SK-N-SH (cell line): ENCODE measurements around the gene GPRC5B.

Experiments used
- CHD2 ChIP-seq: fragments of 150-350 bp; IDR thresholded peaks from 2 replicates; pipeline ENCODE4 v1.6.1; 2018; ENCODE audit warnings: low read length; ENCODE audit not compliant: partially characterized antibody
- ELF1 ChIP-seq: IDR thresholded peaks from 2 replicates; pipeline ENCODE4 v1.4.0; 2012
- EP300 ChIP-seq, 2 experiments: IDR thresholded peaks; 2 replicates each; pipeline versions ENCODE4 v1.4.0 to v1.6.1; 2012; ENCODE audit warnings: borderline replicate concordance in 1 of 2, low read depth in 1 of 2, low read length in 1 of 2
- FOXM1 ChIP-seq: IDR thresholded peaks from 2 replicates; pipeline ENCODE4 v1.4.0; 2012; ENCODE audit warnings: low read depth, mild to moderate bottlenecking
- GATA2 ChIP-seq: sonication (generic); formaldehyde crosslinking; IDR thresholded peaks from 2 replicates; pipeline ENCODE4 v1.5.0; 2020; ENCODE audit warnings: mild to moderate bottlenecking, missing genetic modification reagents
- JUND ChIP-seq: IDR thresholded peaks from 2 replicates; pipeline ENCODE4 v1.4.0; 2012
- MXI1 ChIP-seq: IDR thresholded peaks from 2 replicates; pipeline ENCODE4 v1.6.1; 2012; ENCODE audit warnings: mild to moderate bottlenecking, low read depth, low read length, improper control_type of control experiment
- NFIC ChIP-seq: IDR thresholded peaks from 2 replicates; pipeline ENCODE4 v1.4.0; 2012; ENCODE audit warnings: borderline replicate concordance
- RFX5 ChIP-seq: IDR thresholded peaks from 2 replicates; pipeline ENCODE4 v1.6.1; 2012; ENCODE audit warnings: mild to moderate bottlenecking, improper control_type of control experiment, low read length
- SIN3A ChIP-seq: IDR thresholded peaks from 2 replicates; pipeline ENCODE4 v1.6.1; 2012; ENCODE audit warnings: low read depth, mild to moderate bottlenecking, low read length, moderate library complexity, borderline replicate concordance
- TEAD4 ChIP-seq: IDR thresholded peaks from 2 replicates; pipeline ENCODE4 v1.4.0; 2012; ENCODE audit warnings: mild to moderate bottlenecking, borderline replicate concordance; ENCODE audit not compliant: insufficient read depth
- TF ChIP-seq, protein P1 (sequence below): fragments of 200-600 bp; sonication (generic); IDR thresholded peaks from 2 replicates; pipeline ENCODE4 v1.6.1; 2017; ENCODE audit warnings: antibody characterized with exemption, mild to moderate bottlenecking, moderate library complexity
- TF ChIP-seq, protein P2 (sequence below): IDR thresholded peaks from 2 replicates; pipeline ENCODE4 v1.6.1; 2012; ENCODE audit warnings: mild to moderate bottlenecking, low read depth, low read length, moderate library complexity
- TF ChIP-seq, protein P3 (sequence below): IDR thresholded peaks from 2 replicates; pipeline ENCODE4 v1.4.0; 2012; ENCODE audit warnings: low read depth

DNA sequence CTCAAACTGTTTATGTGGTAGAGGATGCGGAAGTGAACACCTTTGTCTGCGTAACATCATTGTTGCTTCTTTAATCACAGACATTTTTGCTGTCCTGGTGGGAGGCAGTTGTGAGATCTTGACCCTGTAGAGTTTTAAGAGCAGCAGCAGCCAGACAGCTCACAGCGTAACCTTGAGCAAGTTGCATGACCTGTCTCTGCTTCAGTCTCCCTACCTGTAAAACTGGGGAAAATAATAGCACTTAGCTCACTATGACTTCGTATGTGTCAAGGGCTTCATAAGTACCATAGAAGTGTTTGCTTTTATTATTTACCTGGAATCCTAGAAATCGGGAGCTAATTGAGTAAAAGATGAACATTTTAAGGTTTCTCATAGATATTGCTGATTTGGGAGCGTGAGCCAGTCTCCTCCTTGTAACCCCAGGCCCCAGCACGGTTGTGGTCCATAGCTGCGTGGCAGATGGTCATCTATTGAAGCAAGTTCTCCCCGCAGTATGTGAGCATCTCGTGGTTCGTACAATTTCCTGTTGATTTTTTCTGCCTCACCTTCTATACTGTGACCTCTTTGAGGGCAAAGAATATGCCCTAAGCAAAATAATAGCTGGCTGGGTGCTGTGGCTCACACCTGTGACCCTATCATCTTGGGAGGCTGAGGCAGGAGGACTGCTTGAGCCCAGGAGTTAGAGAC, 34.4 kb downstream of the GPRC5B start:
- TF ChIP-seq, protein P1, sequence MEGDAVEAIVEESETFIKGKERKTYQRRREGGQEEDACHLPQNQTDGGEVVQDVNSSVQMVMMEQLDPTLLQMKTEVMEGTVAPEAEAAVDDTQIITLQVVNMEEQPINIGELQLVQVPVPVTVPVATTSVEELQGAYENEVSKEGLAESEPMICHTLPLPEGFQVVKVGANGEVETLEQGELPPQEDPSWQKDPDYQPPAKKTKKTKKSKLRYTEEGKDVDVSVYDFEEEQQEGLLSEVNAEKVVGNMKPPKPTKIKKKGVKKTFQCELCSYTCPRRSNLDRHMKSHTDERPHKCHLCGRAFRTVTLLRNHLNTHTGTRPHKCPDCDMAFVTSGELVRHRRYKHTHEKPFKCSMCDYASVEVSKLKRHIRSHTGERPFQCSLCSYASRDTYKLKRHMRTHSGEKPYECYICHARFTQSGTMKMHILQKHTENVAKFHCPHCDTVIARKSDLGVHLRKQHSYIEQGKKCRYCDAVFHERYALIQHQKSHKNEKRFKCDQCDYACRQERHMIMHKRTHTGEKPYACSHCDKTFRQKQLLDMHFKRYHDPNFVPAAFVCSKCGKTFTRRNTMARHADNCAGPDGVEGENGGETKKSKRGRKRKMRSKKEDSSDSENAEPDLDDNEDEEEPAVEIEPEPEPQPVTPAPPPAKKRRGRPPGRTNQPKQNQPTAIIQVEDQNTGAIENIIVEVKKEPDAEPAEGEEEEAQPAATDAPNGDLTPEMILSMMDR: no peak
- TF ChIP-seq EP300 (IDR thresholded peaks at IDR 0.05; ENCODE audit: borderline replicate concordance in 1 of 2, low read depth in 1 of 2, low read length in 1 of 2) (no peak), MXI1 (no peak), SIN3A (no peak), CHD2 (no peak), FOXM1 (no peak), RFX5 (no peak), ELF1 (no peak), JUND (no peak), GATA2 (no peak), NFIC (no peak), TEAD4 (no peak)
- TF ChIP-seq, protein P2, sequence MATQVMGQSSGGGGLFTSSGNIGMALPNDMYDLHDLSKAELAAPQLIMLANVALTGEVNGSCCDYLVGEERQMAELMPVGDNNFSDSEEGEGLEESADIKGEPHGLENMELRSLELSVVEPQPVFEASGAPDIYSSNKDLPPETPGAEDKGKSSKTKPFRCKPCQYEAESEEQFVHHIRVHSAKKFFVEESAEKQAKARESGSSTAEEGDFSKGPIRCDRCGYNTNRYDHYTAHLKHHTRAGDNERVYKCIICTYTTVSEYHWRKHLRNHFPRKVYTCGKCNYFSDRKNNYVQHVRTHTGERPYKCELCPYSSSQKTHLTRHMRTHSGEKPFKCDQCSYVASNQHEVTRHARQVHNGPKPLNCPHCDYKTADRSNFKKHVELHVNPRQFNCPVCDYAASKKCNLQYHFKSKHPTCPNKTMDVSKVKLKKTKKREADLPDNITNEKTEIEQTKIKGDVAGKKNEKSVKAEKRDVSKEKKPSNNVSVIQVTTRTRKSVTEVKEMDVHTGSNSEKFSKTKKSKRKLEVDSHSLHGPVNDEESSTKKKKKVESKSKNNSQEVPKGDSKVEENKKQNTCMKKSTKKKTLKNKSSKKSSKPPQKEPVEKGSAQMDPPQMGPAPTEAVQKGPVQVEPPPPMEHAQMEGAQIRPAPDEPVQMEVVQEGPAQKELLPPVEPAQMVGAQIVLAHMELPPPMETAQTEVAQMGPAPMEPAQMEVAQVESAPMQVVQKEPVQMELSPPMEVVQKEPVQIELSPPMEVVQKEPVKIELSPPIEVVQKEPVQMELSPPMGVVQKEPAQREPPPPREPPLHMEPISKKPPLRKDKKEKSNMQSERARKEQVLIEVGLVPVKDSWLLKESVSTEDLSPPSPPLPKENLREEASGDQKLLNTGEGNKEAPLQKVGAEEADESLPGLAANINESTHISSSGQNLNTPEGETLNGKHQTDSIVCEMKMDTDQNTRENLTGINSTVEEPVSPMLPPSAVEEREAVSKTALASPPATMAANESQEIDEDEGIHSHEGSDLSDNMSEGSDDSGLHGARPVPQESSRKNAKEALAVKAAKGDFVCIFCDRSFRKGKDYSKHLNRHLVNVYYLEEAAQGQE: no peak
- TF ChIP-seq, protein P3, sequence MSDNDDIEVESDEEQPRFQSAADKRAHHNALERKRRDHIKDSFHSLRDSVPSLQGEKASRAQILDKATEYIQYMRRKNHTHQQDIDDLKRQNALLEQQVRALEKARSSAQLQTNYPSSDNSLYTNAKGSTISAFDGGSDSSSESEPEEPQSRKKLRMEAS: no peak
